ENCODE measurements around the gene SLMAP. TPM values are rescaled to one million over a fixed set of nuclear protein-coding genes. Genes with fewer than 3 reads are reported as not detected.

SLMAP gene
- total and polyA plus RNA-seq, 2 donors: 242 to 559 TPM

GRCh38 chr3:57816471-57817095 lies 60.5 kb downstream of the SLMAP start:
- H3K4me3 ChIP-seq (ENCODE audit: low read depth, low read length): no peak overlapping the region
- H3K27ac ChIP-seq (ENCODE audit: low read depth): no peak overlapping the region
- no peaks in the 10 kb centered on the region for H3K36me3 ChIP-seq (ENCODE audit: insufficient read depth)
- DNase-seq (ENCODE audit: extremely low spot score): no peak
- no peaks in the 10 kb centered on the region for H3K4me1 ChIP-seq (ENCODE audit: insufficient read depth)

GRCh38 chr3:57818772-57819171 lies 62.7 kb downstream of the SLMAP start:
- DNase-seq (ENCODE audit: extremely low spot score): no peak

GRCh38 chr3:57820479-57820878 lies 64.4 kb downstream of the SLMAP start:
- WGBS: 93% methylated on average over 6 of the region's 6 CpGs
- H3K36me3 ChIP-seq (ENCODE audit: insufficient read depth): no peaks in the 10 kb centered on the region
- H3K4me1 ChIP-seq (ENCODE audit: insufficient read depth): no peaks in the 10 kb centered on the region
- DNase-seq (ENCODE audit: extremely low spot score): no peak
- H3K27ac ChIP-seq (ENCODE audit: low read depth): no peak overlapping the region
- H3K4me3 ChIP-seq (ENCODE audit: low read depth, low read length): no peak overlapping the region

More at GRCh38 chr3:57818772-57819171, 62.7 kb downstream of the SLMAP start:
- Histone ChIP-seq H3K4me1 (ENCODE audit: insufficient read depth) (no peaks in the 10 kb centered on the region), H3K4me3 (ENCODE audit: low read depth, low read length) (no peak overlapping the region), H3K36me3 (ENCODE audit: insufficient read depth) (no peaks in the 10 kb centered on the region), H3K27ac (ENCODE audit: low read depth) (no peak overlapping the region)

- DNase-seq (ENCODE audit: extremely low spot score): no peak
- Histone ChIP-seq H3K36me3 (ENCODE audit: insufficient read depth) (no peaks in the 10 kb centered on the region), H3K4me1 (ENCODE audit: insufficient read depth) (no peaks in the 10 kb centered on the region), H3K27ac (ENCODE audit: low read depth) (no peak overlapping the region), H3K4me3 (ENCODE audit: low read depth, low read length) (no peak overlapping the region)
These were observed 65.7 kb downstream of the SLMAP start for GRCh38 chr3:57821765-57822164.

GRCh38 chr3:57822686-57823085 lies 66.6 kb downstream of the SLMAP start:
- Histone ChIP-seq H3K27ac (ENCODE audit: low read depth) (no peak overlapping the region), H3K4me3 (ENCODE audit: low read depth, low read length) (no peak overlapping the region), H3K36me3 (ENCODE audit: insufficient read depth) (no peaks in the 10 kb centered on the region), H3K4me1 (ENCODE audit: insufficient read depth) (no peaks in the 10 kb centered on the region)
- no peak for DNase-seq (ENCODE audit: extremely low spot score)

- DNase-seq (ENCODE audit: extremely low spot score): no peak
- H3K36me3 ChIP-seq (ENCODE audit: insufficient read depth): no peaks in the 10 kb centered on the region
- WGBS: 55% methylated on average over 3 of the region's 3 CpGs
- H3K4me3 ChIP-seq (ENCODE audit: low read depth, low read length): no peak overlapping the region
- H3K4me1 ChIP-seq (ENCODE audit: insufficient read depth): no peaks in the 10 kb centered on the region
- H3K27ac ChIP-seq (ENCODE audit: low read depth): no peak overlapping the region
These were observed 69.0 kb downstream of the SLMAP start for GRCh38 chr3:57825116-57825515.

- DNase-seq (ENCODE audit: extremely low spot score): no peak
- WGBS: 90% methylated on average over 1 of the region's 1 CpG
- Histone ChIP-seq H3K4me3 (ENCODE audit: low read depth, low read length) (no peak overlapping the region), H3K27ac (ENCODE audit: low read depth) (no peak overlapping the region), H3K36me3 (ENCODE audit: insufficient read depth) (no peaks in the 10 kb centered on the region), H3K4me1 (ENCODE audit: insufficient read depth) (no peaks in the 10 kb centered on the region)
These were observed 70.3 kb downstream of the SLMAP start for GRCh38 chr3:57826245-57826951.

GRCh38 chr3:57826952-57827723 lies 71.0 kb downstream of the SLMAP start:
- WGBS: 73% methylated on average over 1 of the region's 1 CpG
- Histone ChIP-seq H3K27ac (ENCODE audit: low read depth) (no peak overlapping the region), H3K36me3 (ENCODE audit: insufficient read depth) (peaks cover 4% of the 10 kb centered on the region), H3K4me3 (ENCODE audit: low read depth, low read length) (no peak overlapping the region), H3K4me1 (ENCODE audit: insufficient read depth) (no peaks in the 10 kb centered on the region)
- no peak for DNase-seq (ENCODE audit: extremely low spot score)

- no peak overlapping the region for H3K4me3 ChIP-seq (ENCODE audit: low read depth, low read length)
- peaks cover 4% of the 10 kb centered on the region for H3K36me3 ChIP-seq (ENCODE audit: insufficient read depth)
- no peaks in the 10 kb centered on the region for H3K4me1 ChIP-seq (ENCODE audit: insufficient read depth)
- WGBS: 86% methylated on average over 4 of the region's 4 CpGs
- no peak for DNase-seq (ENCODE audit: extremely low spot score)
- no peak overlapping the region for H3K27ac ChIP-seq (ENCODE audit: low read depth)
These were observed 71.6 kb downstream of the SLMAP start for GRCh38 chr3:57827757-57828156.

GRCh38 chr3:57832486-57832885 lies 76.4 kb downstream of the SLMAP start:
- H3K4me1 ChIP-seq (ENCODE audit: insufficient read depth): no peaks in the 10 kb centered on the region
- no peak overlapping the region for H3K4me3 ChIP-seq (ENCODE audit: low read depth, low read length)
- no peak for DNase-seq (ENCODE audit: extremely low spot score)
- peaks cover 4% of the 10 kb centered on the region for H3K36me3 ChIP-seq (ENCODE audit: insufficient read depth)
- H3K27ac ChIP-seq (ENCODE audit: low read depth): no peak overlapping the region

GRCh38 chr3:57832900-57833313 lies 76.8 kb downstream of the SLMAP start:
- Histone ChIP-seq H3K36me3 (ENCODE audit: insufficient read depth) (peaks cover 4% of the 10 kb centered on the region), H3K27ac (ENCODE audit: low read depth) (no peak overlapping the region), H3K4me3 (ENCODE audit: low read depth, low read length) (no peak overlapping the region), H3K4me1 (ENCODE audit: insufficient read depth) (no peaks in the 10 kb centered on the region)
- no peak for DNase-seq (ENCODE audit: extremely low spot score)
- 72% methylated on average over 1 of the region's 1 CpG for WGBS

GRCh38 chr3:57833763-57834162 lies 77.7 kb downstream of the SLMAP start:
- Histone ChIP-seq H3K4me3 (ENCODE audit: low read depth, low read length) (no peak overlapping the region), H3K4me1 (ENCODE audit: insufficient read depth) (no peaks in the 10 kb centered on the region), H3K36me3 (ENCODE audit: insufficient read depth) (peaks cover 4% of the 10 kb centered on the region), H3K27ac (ENCODE audit: low read depth) (no peak overlapping the region)
- DNase-seq (ENCODE audit: extremely low spot score): no peak
- 96% methylated on average over 1 of the region's 1 CpG for WGBS

- Histone ChIP-seq H3K27ac (ENCODE audit: low read depth) (no peak overlapping the region), H3K4me3 (ENCODE audit: low read depth, low read length) (no peak overlapping the region), H3K36me3 (ENCODE audit: insufficient read depth) (no peaks in the 10 kb centered on the region), H3K4me1 (ENCODE audit: insufficient read depth) (no peaks in the 10 kb centered on the region)
- no peak for DNase-seq (ENCODE audit: extremely low spot score)
- WGBS: 82% methylated on average over 3 of the region's 3 CpGs
These were observed 81.6 kb downstream of the SLMAP start for GRCh38 chr3:57837686-57838085.

- DNase-seq (ENCODE audit: extremely low spot score): no peak
- Histone ChIP-seq H3K36me3 (ENCODE audit: insufficient read depth) (no peaks in the 10 kb centered on the region), H3K4me1 (ENCODE audit: insufficient read depth) (no peaks in the 10 kb centered on the region), H3K27ac (ENCODE audit: low read depth) (no peak overlapping the region), H3K4me3 (ENCODE audit: low read depth, low read length) (no peak overlapping the region)
- WGBS: 94% methylated on average over 3 of the region's 3 CpGs
These were observed 82.5 kb downstream of the SLMAP start for GRCh38 chr3:57838627-57839026.
